GM23338 (cell line): ENCODE data around the gene DCTN2. TPM values are rescaled to one million over a fixed set of nuclear protein-coding genes. Genes with fewer than 3 reads are reported as not detected.

Source experiments
- ATAC-seq: fragments of 200-7000 bp; cut with Tn5 transposase; 3 replicates; pipeline ENCODE4 v1.9.1; 2020
- DNase-seq: peaks from one replicate; pipeline ENCODE4 v3.0.0-alpha.2; 2015; ENCODE audit warnings: low spot score
- H2AFZ ChIP-seq: fragments of 200-600 bp; sonication (generic); 2 replicates; pipeline ENCODE4 v1.8.0; 2016; ENCODE audit warnings: antibody characterized with exemption, mild to moderate bottlenecking, moderate library complexity
- H3F3A ChIP-seq: fragments of 200-600 bp; sonication (generic); replicated peaks from 2 replicates; pipeline ENCODE4 v1.8.0; 2017; ENCODE audit warnings: antibody characterized with exemption, mixed run types, low read depth
- H3K27ac ChIP-seq: fragments of 200-600 bp; sonication (generic); 2 replicates; pipeline ENCODE4 v1.6.1; 2016; ENCODE audit warnings: low read depth
- H3K27me3 ChIP-seq: fragments of 200-600 bp; sonication (generic); 2 replicates; pipeline ENCODE4 v1.8.0; 2016; ENCODE audit warnings: mild to moderate bottlenecking, mixed run types, moderate library complexity; ENCODE audit not compliant: insufficient read depth
- H3K36me3 ChIP-seq: fragments of 200-600 bp; sonication (generic); 2 replicates; pipeline ENCODE4 v1.8.0; 2016; ENCODE audit warnings: mild to moderate bottlenecking; ENCODE audit not compliant: insufficient read depth
- H3K4me1 ChIP-seq: fragments of 200-600 bp; sonication (generic); 2 replicates; pipeline ENCODE4 v1.8.0; 2016; ENCODE audit warnings: mild to moderate bottlenecking, moderate library complexity; ENCODE audit not compliant: insufficient read depth
- H3K4me2 ChIP-seq: fragments of 200-600 bp; sonication (generic); 2 replicates; pipeline ENCODE4 v1.7.1; 2017; ENCODE audit warnings: mixed run types
- H3K4me3 ChIP-seq: fragments of 200-600 bp; sonication (generic); 2 replicates; pipeline ENCODE4 v1.6.1; 2016; ENCODE audit warnings: mixed run types
- H3K79me2 ChIP-seq: fragments of 200-600 bp; sonication (generic); replicated peaks from 2 replicates; pipeline ENCODE4 v1.8.0; 2017; ENCODE audit warnings: mild to moderate bottlenecking; ENCODE audit not compliant: insufficient read depth
- H3K9me2 ChIP-seq: fragments of 200-600 bp; sonication (generic); 2 replicates; pipeline ENCODE4 v1.8.0; 2017; ENCODE audit not compliant: insufficient read depth
- H4K20me1 ChIP-seq: fragments of 200-600 bp; sonication (generic); replicated peaks from 2 replicates; pipeline ENCODE4 v1.8.0; 2017; ENCODE audit warnings: mild to moderate bottlenecking; ENCODE audit not compliant: insufficient read depth
- H3K27ac Mint-ChIP-seq: 2 replicates; pipeline ENCODE4 v1.8.0; 2020; ENCODE audit warnings: inconsistent platforms, mild to moderate bottlenecking, moderate library complexity, mixed read lengths
- H3K27me3 Mint-ChIP-seq: 3 replicates; pipeline ENCODE4 v1.8.0; 2022; ENCODE audit warnings: low read depth, mild to moderate bottlenecking, moderate library complexity, mixed read lengths, inconsistent platforms; ENCODE audit not compliant: insufficient read depth, poor library complexity
- H3K36me3 Mint-ChIP-seq: 3 replicates; pipeline ENCODE4 v1.8.0; 2021; ENCODE audit warnings: low read depth, mild to moderate bottlenecking, inconsistent platforms, moderate library complexity, mixed read lengths
- H3K4me1 Mint-ChIP-seq: 3 replicates; pipeline ENCODE4 v1.8.0; 2020; ENCODE audit warnings: mild to moderate bottlenecking, inconsistent platforms, mixed read lengths
- H3K4me3 Mint-ChIP-seq: 3 replicates; pipeline ENCODE4 v1.8.0; 2021; ENCODE audit warnings: moderate library complexity, mild to moderate bottlenecking, inconsistent platforms, mixed read lengths
- H3K9me3 Mint-ChIP-seq: 3 replicates; pipeline ENCODE4 v1.8.0; 2020; ENCODE audit warnings: moderate library complexity, mild to moderate bottlenecking, inconsistent platforms, mixed read lengths
- EZH2phosphoT487 ChIP-seq: fragments of 200-600 bp; sonication (generic); IDR thresholded peaks from one replicate; pipeline ENCODE4 v1.8.1; 2018; ENCODE audit warnings: antibody characterized with exemption; ENCODE audit not compliant: unreplicated experiment
- REST ChIP-seq: IDR thresholded peaks from one replicate; pipeline ENCODE4 v1.6.1; 2018; ENCODE audit warnings: antibody characterized with exemption; ENCODE audit not compliant: unreplicated experiment
- STAT1 ChIP-seq: IDR thresholded peaks from one replicate; pipeline ENCODE4 v1.6.1; 2016; ENCODE audit warnings: antibody characterized with exemption; ENCODE audit not compliant: unreplicated experiment
- ZNF331 ChIP-seq: fragments of 250-450 bp; sonication (Bioruptor Pico); IDR thresholded peaks from 2 replicates; pipeline ENCODE4 v1.5.0; 2020; ENCODE audit warnings: low read depth, mild to moderate bottlenecking, moderate library complexity
- ZNF462 ChIP-seq: fragments of 250-450 bp; sonication (Bioruptor Pico); IDR thresholded peaks from 2 replicates; pipeline ENCODE4 v1.5.0; 2020; ENCODE audit warnings: mild to moderate bottlenecking, moderate library complexity
- polyA plus RNA-seq: library from polyadenylated mRNA; unstranded; fragments of >200 nt; fragmentation: Nextera tagmentation; extraction: Ambion mirVana; gene quantifications from 2 replicates; pipeline ENCODE4 v1.2.1, GENCODE V29; 2016
- total RNA-seq: library from RNA; depleted of rRNA; stranded (reverse); fragments of >200 nt; shearing (Covaris generic); gene quantifications from 2 replicates; pipeline ENCODE4 v1.2.3, GENCODE V29; 2014

Gene DCTN2
- total and polyA plus RNA-seq, 2 experiments from 2014 or later, result 56.1 to 157 TPM

- Histone ChIP-seq H3K4me2 (no peak overlapping the region), H3K27me3 (no peaks in the 10 kb centered on the region), H3K4me1 (no peaks in the 10 kb centered on the region; the same call in 1 of the 2 replicates), H3K79me2 (peaks cover 30% of the 10 kb centered on the region), H4K20me1 (peaks cover 34% of the 10 kb centered on the region), H3K36me3 (peaks cover 34% of the 10 kb centered on the region), H3K9me2 (no peaks in the 10 kb centered on the region), H3K27ac (no peak overlapping the region; the same call in 1 of the 2 replicates), H3K4me3 (no peak overlapping the region), H2AFZ (no peak overlapping the region), H3F3A (peaks cover 34% of the 10 kb centered on the region)
- Mint-ChIP-seq H3K27ac (no peak overlapping the region; the same call in 1 of the 2 replicates), H3K36me3 (peaks cover 44% of the 10 kb centered on the region), H3K9me3 (no peaks in the 10 kb centered on the region), H3K4me1 (peaks cover 17% of the 10 kb centered on the region), H3K4me3 (peak overlapping the region; percentile 88), H3K27me3 (peaks cover 15% of the 10 kb centered on the region)
- DNase-seq (peak; percentile 37), ATAC-seq (no peak)
- TF ChIP-seq REST (no peak), STAT1 (no peak), ZNF331 (CRISPR knock-in tag) (no peak), EZH2phosphoT487 (no peak), ZNF462 (CRISPR knock-in tag) (no peak)
Measured at GRCh38 chr12:57487055-57487596, 59.9 kb downstream of the DCTN2 start.
